HG02885 (cell line): ENCODE data around the gene NRL.
A peak's percentile ranks its signal among the peaks of the same experiment; 100 is the strongest.

ENCODE experiments used
- ATAC-seq: cut with Tn5 transposase; IDR thresholded peaks from one replicate; pipeline ENCODE4 v1.9.1; 2021; ENCODE audit warnings: mild to moderate bottlenecking; ENCODE audit not compliant: unreplicated experiment, poor library complexity

The NRL gene

DNA sequence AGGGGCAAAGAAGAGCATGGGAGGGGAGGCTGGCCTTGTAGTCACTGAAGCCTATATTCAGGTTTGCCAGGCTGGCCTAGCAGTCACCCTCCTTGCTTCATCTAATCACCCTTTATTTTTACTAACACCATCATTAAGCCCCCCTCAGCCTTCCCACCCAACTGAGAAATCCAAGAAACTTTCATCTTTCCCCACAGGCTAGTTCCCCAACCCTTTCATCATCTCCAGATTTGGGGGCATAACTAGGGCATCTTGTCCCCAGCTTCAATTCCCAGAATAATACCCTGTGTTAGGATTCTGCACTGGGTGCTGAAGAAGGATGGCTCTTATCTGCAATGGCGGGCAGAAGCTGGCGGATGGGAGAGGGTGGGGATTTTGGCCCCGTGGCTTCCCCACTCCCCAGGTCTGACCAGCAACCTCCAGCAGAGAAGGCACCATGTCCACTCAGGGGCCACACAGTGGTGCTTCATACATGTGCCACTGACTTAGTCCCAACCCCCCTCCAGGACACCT is 13.7 kb downstream of the NRL start:
- no peak for ATAC-seq

DNA sequence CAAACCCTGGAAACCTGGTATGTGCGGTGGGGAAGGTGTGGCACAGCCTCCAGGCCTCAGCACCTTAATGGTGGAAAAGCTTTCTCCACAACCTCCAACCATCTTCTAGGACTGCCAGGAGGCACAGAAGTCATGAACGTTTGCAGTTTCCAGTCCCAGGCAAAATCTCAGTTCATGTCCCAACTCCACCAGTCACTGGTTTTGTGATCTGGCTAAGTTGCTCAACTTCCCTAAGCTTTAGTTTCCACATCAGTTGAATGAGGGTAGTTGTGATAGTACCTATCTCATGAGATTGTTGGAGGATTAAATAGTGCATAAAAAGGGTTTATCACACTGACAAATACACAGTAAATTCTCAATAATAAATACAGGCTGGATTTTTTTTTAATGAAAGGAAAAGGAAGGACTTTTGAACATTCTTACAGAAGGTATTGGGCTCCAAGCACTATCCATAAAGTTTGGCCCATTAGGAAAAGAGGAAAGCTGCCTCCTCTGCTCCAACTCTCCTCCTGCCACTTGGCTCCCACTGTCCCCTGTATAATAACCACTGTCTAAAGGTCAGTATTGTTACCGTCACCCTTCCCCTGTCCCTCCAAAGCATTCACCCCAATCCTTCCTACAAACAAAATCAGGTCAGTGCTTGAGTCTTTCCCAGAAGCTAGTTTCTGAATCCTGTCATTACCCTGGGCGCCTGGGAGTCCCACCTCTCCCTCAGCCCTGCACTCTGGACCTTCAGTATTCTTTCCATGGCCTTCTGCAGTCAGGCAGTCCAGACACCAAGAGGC is 14.4 kb downstream of the NRL start:
- ATAC-seq, result no peak

DNA sequence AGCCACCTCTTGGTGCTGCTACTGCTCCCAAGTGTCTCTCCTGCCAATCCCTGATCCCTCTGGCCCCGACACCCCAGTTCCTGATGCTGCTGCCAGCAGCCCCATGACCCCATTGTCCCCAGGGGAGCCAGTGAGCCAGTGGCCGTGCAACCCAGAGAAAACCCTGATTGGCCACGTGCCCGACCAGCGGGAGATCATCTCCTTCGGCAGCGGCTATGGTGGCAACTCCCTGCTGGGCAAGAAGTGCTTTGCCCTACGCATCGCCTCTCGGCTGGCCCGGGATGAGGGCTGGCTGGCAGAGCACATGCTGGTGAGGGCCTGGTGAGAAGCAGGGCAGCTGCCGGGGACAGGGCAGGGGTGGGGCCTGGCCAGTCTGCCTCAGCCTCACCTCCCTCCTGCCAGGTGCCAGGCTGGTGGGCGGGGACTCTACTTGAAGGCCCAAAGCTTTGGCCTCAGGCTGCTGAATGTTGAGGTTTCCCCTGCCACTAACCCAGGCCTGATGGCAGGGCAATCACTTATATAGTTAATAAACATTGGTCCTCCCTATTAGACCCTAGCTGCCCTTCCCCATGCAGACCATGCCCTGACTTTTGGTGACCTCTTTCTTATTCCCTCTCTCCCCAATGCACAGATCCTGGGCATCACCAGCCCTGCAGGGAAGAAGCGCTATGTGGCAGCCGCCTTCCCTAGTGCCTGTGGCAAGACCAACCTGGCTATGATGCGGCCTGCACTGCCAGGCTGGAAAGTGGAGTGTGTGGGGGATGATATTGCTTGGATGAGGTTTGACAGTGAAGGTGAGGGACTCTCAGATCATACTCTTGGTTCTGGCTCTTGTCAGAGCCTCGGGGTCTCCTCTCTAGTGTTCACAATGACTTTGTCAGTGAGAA is 15.6 kb downstream of the NRL start:
- ATAC-seq, result no peak

DNA sequence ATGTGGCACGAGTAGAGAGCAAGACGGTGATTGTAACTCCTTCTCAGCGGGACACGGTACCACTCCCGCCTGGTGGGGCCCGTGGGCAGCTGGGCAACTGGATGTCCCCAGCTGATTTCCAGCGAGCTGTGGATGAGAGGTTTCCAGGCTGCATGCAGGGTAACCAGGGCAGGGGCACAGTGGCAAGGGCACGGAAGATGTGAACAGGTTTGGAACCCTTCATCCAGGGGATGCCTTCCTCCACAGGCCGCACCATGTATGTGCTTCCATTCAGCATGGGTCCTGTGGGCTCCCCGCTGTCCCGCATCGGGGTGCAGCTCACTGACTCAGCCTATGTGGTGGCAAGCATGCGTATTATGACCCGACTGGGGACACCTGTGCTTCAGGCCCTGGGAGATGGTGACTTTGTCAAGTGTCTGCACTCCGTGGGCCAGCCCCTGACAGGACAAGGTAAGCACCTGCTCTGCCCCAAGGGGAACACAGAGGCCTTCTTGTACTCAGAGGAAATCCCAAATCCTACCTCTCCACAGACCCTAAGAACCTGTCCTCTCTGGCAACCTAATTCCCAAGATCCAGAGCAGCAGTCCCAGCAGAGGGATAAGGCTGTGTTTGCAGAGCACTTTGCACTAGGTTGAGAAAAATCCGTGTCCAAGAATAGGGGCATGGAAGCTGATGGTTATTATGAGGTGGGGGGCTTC is 16.4 kb downstream of the NRL start:
- no peak for ATAC-seq

DNA sequence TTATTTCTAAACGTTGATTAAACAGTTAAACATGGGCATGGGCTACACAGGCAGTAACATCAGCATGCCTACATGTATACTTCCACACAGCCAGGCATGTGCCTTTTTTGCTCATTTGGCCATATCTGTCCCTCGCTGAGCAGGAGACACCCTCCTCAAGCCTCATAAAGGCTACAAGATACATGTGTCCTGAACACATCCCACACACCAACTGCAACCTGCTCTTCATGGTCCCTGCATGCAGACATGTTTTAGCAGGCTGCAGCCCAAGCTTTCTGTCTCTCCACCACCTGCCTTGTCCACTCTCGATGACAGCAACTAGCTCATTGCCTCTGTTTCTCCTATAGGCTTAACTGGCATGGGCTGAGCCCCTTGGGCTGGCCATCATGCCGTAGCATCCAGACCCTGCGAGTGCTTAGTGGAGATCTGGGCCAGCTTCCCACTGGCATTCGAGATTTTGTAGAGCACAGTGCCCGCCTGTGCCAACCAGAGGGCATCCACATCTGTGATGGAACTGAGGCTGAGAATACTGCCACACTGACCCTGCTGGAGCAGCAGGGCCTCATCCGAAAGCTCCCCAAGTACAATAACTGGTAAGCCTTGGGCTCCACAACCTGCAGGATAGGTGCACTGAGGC is 18.1 kb downstream of the NRL start:
- no peak for ATAC-seq

DNA sequence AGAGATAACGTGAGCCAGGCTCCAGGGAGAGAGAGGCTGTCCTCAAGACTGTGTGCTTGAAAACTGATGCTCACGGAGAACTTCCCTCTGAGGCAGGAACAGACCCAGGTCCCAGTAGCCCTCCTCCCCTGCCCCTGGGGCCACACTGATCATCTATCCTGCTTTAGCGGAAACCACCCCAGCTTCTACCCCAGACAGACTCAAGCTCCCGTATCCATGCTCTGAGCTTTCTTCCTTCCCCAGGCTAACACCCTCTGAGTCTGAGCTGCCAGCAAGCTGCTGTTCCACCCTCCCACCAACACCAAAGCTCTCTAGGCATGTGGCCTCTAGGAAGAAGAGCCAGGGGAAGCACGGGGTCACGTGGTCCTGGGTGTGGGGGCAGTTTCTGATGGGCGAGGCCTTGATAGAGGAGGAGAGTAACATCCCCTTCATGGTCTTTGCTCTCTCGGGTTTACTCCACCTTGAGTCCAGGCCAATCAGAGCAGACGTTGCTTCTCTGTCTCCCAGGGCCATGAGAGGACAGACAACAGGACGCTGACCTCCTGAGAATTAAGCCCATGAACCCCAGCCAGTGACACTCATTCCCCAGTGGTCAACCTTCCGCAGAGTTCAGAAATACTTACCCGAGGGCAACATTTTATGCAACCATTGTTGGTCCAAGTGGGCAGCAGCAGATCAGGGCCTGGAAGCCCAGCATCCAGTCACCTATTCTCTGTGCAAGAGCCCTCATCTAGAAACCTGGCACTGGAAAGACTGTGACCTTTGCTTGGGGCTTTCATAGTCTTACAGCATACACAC is 19.3 kb downstream of the NRL start:
- ATAC-seq, result peak; percentile 75

DNA sequence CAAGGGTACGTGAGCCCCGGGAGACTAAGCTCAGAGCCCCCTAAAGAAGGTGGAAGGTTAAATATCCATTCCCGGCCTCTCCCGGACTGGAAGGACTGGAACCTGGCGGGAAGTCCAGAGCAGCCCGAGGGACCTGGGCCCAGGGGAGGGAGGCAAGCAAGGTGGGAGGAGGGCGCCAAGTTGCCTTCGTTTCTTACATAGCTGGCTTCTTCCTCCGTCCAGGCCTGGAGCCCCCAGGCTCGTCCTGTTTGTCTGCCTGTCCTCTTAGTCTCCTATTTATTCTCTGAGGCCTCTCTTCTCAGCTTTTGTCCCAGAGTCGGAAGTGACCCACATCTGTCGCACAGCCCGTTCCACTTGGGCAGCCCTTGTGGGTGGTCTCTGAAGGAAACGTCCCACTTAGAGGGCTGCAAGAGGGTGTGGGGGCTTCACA is 19.9 kb downstream of the NRL start:
- no peak for ATAC-seq

DNA sequence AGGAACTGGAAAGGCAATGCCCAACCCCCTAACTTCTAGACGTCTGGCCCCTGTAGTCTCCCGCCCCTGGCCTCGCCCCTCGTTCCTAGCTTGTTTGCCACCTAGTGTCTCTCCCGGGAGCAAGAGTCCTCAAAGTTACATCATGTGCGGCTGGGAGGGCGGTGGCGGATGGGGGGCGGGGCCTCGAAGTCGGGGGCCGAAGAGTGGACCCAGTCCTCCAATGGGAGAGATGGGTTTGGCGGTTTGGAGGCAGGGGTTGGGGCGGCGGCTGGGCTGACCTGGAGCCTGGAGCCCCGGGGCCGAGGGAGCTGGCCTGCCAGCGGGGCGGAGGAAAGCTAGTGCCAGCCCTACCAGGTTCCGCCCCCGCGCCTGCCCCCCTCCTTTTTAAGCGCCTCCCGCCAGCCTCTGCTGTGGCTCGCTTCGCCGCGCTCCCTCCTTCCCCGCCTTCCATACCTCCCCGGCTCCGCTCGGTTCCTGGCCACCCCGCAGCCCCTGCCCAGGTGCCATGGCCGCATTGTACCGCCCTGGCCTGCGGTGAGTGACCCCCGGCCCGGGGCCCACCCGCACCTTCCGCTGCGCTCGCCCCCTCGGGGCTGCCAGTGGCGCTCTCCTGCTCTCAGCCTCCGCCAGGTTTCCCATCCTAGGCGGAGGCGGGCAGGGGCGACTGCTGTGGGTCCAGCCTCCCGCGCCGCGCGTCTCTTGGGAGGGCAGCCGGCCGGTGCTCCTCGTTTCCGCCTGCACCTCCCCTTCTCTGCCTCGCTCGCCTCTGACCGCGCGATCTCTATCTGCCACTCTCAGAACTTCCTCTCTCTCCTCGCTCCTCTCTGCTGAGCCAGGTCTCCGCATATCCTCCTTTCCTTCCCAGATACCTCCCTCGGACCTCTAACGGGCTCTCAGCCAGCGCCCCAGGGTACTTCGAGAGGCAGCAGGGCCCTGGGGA is 20.6 kb downstream of the NRL start, which contains the start of gene PCK2:
PCK2 (plus strand) TSS at position 411 of the 940 bp plus-strand sequence; CDS start at position 506, 95 bp downstream.
- ATAC-seq, result peak; percentile 52

DNA sequence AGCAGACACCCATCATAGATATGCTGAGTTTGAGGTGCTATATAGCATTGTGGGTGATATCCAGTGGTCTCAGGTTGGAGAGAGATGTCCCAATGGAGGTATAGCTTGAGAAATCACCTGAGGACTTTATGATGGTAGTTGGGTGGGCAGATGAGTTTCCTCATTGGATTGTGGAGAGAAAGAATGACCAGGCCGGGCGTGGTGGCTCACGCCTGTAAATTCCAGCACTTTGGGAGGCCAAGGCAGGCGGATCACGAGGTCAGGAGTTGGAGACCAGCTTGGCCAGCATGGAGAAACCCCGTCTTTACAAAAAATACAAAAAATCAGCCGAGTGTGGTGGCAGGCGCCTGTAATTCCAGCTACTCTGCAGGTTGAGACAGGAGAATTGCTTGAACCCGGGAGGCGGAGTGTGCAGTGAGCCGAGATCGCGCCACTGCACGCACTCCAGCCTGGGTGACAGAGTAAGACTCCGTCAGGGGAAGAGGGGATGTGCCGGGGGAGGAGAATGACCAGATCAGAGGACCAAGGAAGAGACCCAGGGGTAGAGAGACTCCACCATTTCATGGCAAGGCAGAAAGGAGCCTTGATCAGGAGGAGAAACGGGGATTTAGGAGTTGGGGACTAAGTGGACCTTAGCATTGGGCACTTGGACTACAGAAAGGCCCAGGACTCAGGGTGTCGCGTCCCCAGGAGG is 21.4 kb downstream of the NRL start:
- ATAC-seq, result no peak

DNA sequence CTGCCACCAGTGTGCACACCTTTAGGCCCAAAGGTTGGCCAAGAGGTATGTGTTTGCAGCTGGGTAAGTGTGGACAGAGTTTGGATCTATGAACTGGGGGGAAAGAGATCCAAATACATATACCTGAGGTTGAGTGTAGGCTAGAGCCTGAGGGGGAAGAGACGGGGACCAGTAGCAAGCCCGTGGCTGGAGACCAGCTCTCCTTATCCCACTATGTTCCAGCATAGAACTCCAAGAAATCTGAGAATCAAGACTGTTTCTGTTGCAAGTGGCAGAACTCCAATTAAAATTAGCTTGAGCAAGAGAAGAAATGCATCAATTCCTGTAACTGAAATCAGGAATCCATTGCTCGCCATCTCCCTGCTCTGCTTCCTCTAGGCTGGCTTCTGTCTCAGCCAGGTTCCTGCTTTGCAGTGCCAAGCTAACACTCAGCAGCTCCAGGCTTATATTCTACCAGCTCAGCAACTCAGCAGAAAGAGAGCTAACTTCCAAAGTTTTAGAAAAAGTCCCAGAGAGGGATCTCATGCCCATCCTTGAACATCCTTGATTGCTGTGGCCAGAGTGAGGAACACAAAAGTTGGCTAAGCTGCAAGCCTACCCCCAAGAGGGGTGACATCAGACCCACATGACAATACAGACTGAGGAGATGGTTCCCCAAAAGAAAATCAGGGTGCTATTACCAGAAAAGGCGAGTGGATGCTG is 22.1 kb downstream of the NRL start:
- ATAC-seq, result no peak

DNA sequence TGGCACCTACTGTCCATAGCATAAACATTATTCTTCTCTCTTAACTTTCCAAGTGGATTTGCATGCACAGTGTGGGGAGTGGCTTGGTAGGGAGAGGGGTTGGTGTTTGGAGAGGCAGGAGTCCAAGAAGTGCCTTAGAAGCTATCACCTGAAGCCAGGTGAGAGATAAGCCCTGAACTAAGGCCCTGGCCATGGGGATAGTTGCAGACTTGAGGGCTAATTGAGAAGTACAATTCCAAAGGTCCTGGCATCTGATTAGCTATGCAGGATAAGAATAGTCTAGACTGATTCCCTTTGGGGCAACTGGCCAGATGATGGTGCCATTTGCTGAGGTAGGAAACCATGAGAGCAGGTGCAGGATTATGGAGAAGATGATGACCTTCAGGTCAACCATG is 22.6 kb downstream of the NRL start:
- ATAC-seq, result no peak

DNA sequence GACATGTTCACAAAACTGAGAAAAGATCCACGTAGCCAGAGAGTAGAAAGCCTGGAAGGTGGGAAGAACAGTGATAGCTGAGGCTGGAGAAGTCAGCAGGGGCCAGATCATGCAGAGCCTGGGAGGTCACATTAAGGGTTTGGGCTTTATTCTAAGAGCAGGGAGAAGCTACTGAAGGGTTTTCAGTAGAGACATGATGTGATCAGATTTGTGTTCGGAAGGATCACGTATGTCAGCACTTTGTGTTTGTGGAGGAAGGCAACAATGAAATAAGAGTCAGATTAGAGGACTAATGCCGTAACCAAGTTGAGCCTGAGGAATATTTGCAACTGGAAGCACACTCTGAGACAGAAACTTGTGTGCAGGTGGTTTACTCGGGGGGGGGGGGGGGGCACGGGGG is 24.9 kb downstream of the NRL start:
- ATAC-seq, result no peak

DNA sequence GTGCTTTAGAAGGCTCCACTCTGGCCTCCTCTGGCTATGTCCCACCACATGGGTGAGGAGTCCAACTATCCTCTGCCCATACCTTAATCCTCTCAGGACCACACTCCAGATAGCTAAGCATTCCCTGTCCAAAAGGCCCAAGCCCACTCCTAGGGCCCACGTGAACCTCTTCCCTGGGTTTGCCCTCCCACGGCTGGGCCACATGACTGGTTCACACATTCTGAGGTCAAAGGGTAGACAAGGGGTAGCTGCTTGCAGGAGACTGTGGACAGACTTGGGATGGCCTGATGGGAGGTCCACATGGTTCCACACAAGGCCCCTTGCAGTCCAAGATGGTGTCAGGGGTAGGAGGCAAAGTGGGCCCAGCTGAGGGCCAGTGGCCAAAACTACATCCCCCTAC is 26.7 kb downstream of the NRL start:
- ATAC-seq, result no peak

DNA sequence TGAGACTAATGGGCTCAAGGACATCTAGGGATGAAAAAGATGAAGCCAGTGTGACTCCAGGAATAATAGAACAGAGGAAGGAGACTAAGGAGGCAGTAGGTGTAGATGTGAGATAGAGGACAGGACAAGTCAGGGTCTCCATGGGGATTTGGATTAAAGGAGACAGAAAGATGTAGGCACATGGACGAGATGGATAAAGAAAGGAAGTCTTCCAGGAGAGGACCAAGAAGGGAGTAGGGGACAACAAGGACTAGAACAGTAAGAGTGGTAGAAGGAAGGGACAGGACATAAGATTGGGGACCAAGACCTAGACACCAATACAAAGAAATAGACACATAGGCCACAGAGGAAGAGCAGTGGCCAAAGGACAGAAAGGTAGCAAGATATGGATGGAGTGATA is 27.7 kb downstream of the NRL start:
- ATAC-seq, result no peak

DNA sequence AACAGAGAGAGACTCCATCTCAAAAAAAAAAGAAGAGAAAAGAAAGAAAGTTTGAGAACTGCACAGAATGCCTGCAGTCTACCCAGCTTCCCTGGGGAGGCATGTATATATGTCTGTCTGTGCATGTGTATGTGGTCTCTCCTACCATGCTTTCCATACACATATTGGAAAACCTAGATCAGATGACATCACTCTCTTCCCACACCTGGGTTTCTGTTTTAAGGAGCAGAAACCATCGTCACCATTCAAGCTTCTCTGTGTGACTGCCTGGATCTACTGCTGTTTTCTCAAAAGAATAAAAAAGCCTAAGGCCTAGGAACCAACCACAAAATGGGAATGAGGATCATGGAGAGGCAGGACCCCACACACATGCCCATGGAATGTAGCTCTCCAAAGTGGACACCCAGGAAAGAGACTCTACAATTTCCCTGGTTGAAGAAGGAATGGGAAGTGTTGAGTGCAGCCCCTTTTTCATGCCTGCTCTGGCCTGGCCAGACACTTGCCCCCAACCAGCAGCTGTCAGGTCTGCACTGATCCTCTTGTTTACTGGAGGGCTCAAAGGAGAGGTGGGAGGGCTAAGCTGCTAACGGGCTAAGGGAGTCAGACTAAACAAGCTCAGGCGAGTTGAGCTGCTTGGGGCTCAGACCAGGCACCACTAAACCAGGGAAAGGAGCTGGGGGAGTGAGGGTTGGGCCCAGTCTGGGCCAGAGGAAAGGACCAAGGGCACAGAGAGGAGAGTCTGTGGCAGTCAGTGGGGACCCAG is 28.4 kb downstream of the NRL start:
- no peak for ATAC-seq

DNA sequence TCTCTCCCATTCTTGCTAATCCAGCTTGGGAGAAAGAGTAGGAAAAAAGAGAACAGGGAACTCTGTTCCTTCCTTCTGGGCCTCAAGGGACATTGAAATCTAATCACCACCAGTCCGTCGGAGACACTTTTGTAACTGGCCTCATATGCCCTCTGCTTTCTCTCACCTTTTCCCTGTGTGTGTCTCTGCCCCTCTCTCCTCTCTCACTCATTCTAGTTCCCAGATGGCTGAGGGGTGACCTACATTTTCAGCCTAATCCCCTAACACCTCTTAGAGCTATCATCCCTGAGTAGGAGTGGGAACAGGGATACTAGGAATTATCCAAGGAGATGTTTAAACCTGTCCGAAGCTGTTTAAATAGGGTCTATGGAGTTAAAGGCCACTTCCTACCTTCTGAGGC is 29.5 kb downstream of the NRL start:
- no peak for ATAC-seq
